K562 (cell line): ENCODE results near the gene RNH1. TPM values are rescaled to one million over a fixed set of nuclear protein-coding genes. Genes with fewer than 3 reads are reported as not detected.

Source experiments
- ATF1 ChIP-seq, 2 experiments: fragments of 450-650 bp in 1 of 2; IDR thresholded peaks; 2 replicates each; pipeline ENCODE4 v1.6.1; 2016; ENCODE audit warnings: missing compliant biosample characterization in 1 of 2, missing genetic modification characterization in 1 of 2
- BCLAF1 ChIP-seq, 2 experiments: fragments of 450-650 bp in 1 of 2; IDR thresholded peaks; 2 replicates each; pipeline ENCODE4 v1.6.1; 2011 to 2017; ENCODE audit warnings: low read depth in 2 of 2, antibody characterized with exemption in 1 of 2, borderline replicate concordance in 1 of 2, low read length in 1 of 2, mild to moderate bottlenecking in 1 of 2, mixed read lengths in 1 of 2; ENCODE audit not compliant: control insufficient read depth in 1 of 2
- BCOR ChIP-seq: fragments of 450-650 bp; IDR thresholded peaks from 2 replicates; pipeline ENCODE4 v1.6.1; 2016
- ELF2 ChIP-seq: fragments of 250-450 bp; sonication (Bioruptor Pico); IDR thresholded peaks from 2 replicates; pipeline ENCODE4 v1.5.0; 2021; ENCODE audit warnings: mild to moderate bottlenecking
- ETV6 ChIP-seq, 3 experiments: fragments of 150-350 bp in 1 of 3; sonication (generic) in 1 of 3; formaldehyde crosslinking in 1 of 3; IDR thresholded peaks; 2 replicates each; pipeline versions ENCODE4 v1.6.1 to v1.8.0; 2014 to 2022; ENCODE audit warnings: borderline replicate concordance in 2 of 3, low read depth in 2 of 3, antibody characterized with exemption in 1 of 3, low read length in 1 of 3, mild to moderate bottlenecking in 1 of 3, missing genetic modification reagents in 1 of 3
- GTF2F1 ChIP-seq: IDR thresholded peaks from 2 replicates; pipeline ENCODE4 v1.6.1; 2011; ENCODE audit warnings: low read depth, low read length, improper control_type of control experiment
- HMG20A ChIP-seq: fragments of 450-650 bp; formaldehyde crosslinking; conservative IDR thresholded peaks from 2 replicates; pipeline ENCODE4 v1.4.0; 2020; ENCODE audit warnings: mild to moderate bottlenecking, mixed read lengths
- IFI16 ChIP-seq: fragments of 250-450 bp; sonication (Bioruptor Pico); IDR thresholded peaks from 2 replicates; pipeline ENCODE4 v2.1.2; 2022; ENCODE audit warnings: mild to moderate bottlenecking, inconsistent platforms
- KAT7 ChIP-seq: sonication (generic); formaldehyde crosslinking; IDR thresholded peaks from 2 replicates; pipeline ENCODE4 v1.8.0; 2022; ENCODE audit warnings: missing genetic modification reagents, mild to moderate bottlenecking, borderline replicate concordance
- MXI1 ChIP-seq: IDR thresholded peaks from 2 replicates; pipeline ENCODE4 v1.6.1; 2011; ENCODE audit warnings: low read depth, mild to moderate bottlenecking, improper control_type of control experiment, low read length
- NCOA2 ChIP-seq, 2 experiments: fragments of 450-650 bp; IDR thresholded peaks; 2 replicates each; pipeline ENCODE4 v1.6.1; 2018; ENCODE audit warnings: mild to moderate bottlenecking in 2 of 2, moderate library complexity in 1 of 2; ENCODE audit not compliant: partially characterized antibody in 2 of 2
- NKRF ChIP-seq: fragments of 450-650 bp; IDR thresholded peaks from 2 replicates; pipeline ENCODE4 v1.6.1; 2016; ENCODE audit warnings: borderline replicate concordance
- POLR2G ChIP-seq: fragments of 200-400 bp; formaldehyde crosslinking; IDR thresholded peaks from 2 replicates; pipeline ENCODE4 v1.6.1; 2017; ENCODE audit warnings: low read depth, mild to moderate bottlenecking, antibody characterized with exemption, low read length, moderate library complexity
- SAP30 ChIP-seq: fragments of 200-600 bp; sonication (generic); IDR thresholded peaks from 2 replicates; pipeline ENCODE4 v1.6.1; 2012; ENCODE audit warnings: borderline replicate concordance, low read depth, mild to moderate bottlenecking, moderate library complexity, low read length, control low read depth, inconsistent platforms; ENCODE audit not compliant: insufficient read depth, poor library complexity, severe bottlenecking
- SIRT6 ChIP-seq: IDR thresholded peaks from one replicate; pipeline ENCODE4 v1.6.1; 2012; ENCODE audit warnings: low read depth, mild to moderate bottlenecking, control low read depth, inconsistent platforms, low read length, moderate library complexity
- SOX6 ChIP-seq: fragments of 450-650 bp; IDR thresholded peaks from 2 replicates; pipeline ENCODE4 v1.6.1; 2014; ENCODE audit warnings: mild to moderate bottlenecking
- USF1 ChIP-seq: sonication (generic); formaldehyde crosslinking; IDR thresholded peaks from 2 replicates; pipeline ENCODE4 v1.9.0; 2022; ENCODE audit warnings: mild to moderate bottlenecking, missing genetic modification reagents
- VEZF1 ChIP-seq: fragments of 200-800 bp; sonication (Bioruptor generic); IDR thresholded peaks from 2 replicates; pipeline ENCODE4 v1.6.1; 2017; ENCODE audit warnings: missing genetic modification characterization, missing compliant biosample characterization
- YBX1 ChIP-seq: fragments of 450-650 bp; IDR thresholded peaks from 2 replicates; pipeline ENCODE4 v1.7.1; 2016; ENCODE audit warnings: mild to moderate bottlenecking
- ZNF316 ChIP-seq: fragments of 450-650 bp; IDR thresholded peaks from 2 replicates; pipeline ENCODE4 v1.6.1; 2016
- polyA plus RNA-seq, 8 experiments: library from polyadenylated mRNA; depleted of rRNA in 4 of 8; stranded (reverse) in 5 of 8; unstranded in 3 of 8; fragments of >200 nt; fragmentation: Nextera tagmentation in 2 of 8; fragmentation: Illumina TruSeq in 1 of 8; extraction: Ambion mirVana in 2 of 8; extraction: Trizol in 1 of 8; gene quantifications; 2 replicates each; pipeline versions ENCODE4 v1.2.1 to v1.2.3, GENCODE V29; 2011 to 2014; ENCODE audit warnings: inconsistent platforms in 1 of 8, missing spikeins in 1 of 8
- total RNA-seq, 7 experiments: library from RNA; depleted of rRNA in 6 of 7; stranded (reverse); fragments of >200 nt in 6 of 7; fragmentation: Illumina TruSeq in 2 of 7; extraction: Trizol in 2 of 7; gene quantifications; 2 replicates each; pipeline versions ENCODE4 v1.2.1 to v1.2.3, GENCODE V29; 2011 to 2021; ENCODE audit warnings: low replicate concordance in 1 of 7

RNH1 gene
- total and polyA plus RNA-seq, 9 of the 15 experiments (the other 6 are each of a cell fraction or from before 2014, with no cell fraction given) = 2.5 to 160 (median 44.3) TPM

- TF ChIP-seq YBX1 = no peak
- TF ChIP-seq NKRF = peak; percentile 96
- no peak for TF ChIP-seq BCOR
- peak; percentile 94 for TF ChIP-seq MXI1
- no peak for TF ChIP-seq HMG20A (CRISPR knock-in tag)
- TF ChIP-seq SOX6 = peak; percentile 6; the same call in 1 of the 2 replicates
- TF ChIP-seq ZNF316 = no peak
- no peak for TF ChIP-seq ETV6 (IDR thresholded peaks at IDR 0.05; ENCODE audit: borderline replicate concordance in 1 of 2, low read depth in 2 of 2, low read length in 1 of 2)
- TF ChIP-seq ETV6 (CRISPR knock-in tag; IDR thresholded peaks at IDR 0.05; ENCODE audit: borderline replicate concordance) = no peak
- TF ChIP-seq NCOA2 (IDR thresholded peaks at IDR 0.05; ENCODE audit: partially characterized antibody in 2 of 2) = no peak
- TF ChIP-seq ELF2 (CRISPR knock-in tag) = peak; percentile 92
- TF ChIP-seq ATF1 (CRISPR knock-in tag; IDR thresholded peaks at IDR 0.05) = peak; percentile 91
- TF ChIP-seq ATF1 (tag; IDR thresholded peaks at IDR 0.05) = peak; percentile 98
- no peak for TF ChIP-seq GTF2F1
- TF ChIP-seq VEZF1 (CRISPR knock-in tag) = peak; percentile 91; the same call in 1 of the 2 replicates
- no peak for TF ChIP-seq SIRT6
- TF ChIP-seq IFI16 (CRISPR knock-in tag) = no peak
- TF ChIP-seq BCLAF1 (IDR thresholded peaks at IDR 0.05; ENCODE audit: borderline replicate concordance in 1 of 2, control insufficient read depth in 1 of 2, low read depth in 2 of 2, low read length in 1 of 2) = no peak
- TF ChIP-seq USF1 = peak; percentile 89
- TF ChIP-seq POLR2G = peak; percentile 88
- peak; percentile 96 for TF ChIP-seq SAP30
- 0 out of 2 replicates have a peak, but pooled peaks have one; percentile 22 for TF ChIP-seq KAT7 (CRISPR knock-in tag)
These were observed 626 bp downstream of the RNH1 start (continued) for GRCh38 chr11:506238-506994.
